ENCODE measurements around the gene KIR2DL3.
"Not testable (repeated sequence)": the region's sequence is repeated elsewhere in the genome, so short reads cannot be mapped to it uniquely, and the experiment has no call there.

Gene KIR2DL3

DNA sequence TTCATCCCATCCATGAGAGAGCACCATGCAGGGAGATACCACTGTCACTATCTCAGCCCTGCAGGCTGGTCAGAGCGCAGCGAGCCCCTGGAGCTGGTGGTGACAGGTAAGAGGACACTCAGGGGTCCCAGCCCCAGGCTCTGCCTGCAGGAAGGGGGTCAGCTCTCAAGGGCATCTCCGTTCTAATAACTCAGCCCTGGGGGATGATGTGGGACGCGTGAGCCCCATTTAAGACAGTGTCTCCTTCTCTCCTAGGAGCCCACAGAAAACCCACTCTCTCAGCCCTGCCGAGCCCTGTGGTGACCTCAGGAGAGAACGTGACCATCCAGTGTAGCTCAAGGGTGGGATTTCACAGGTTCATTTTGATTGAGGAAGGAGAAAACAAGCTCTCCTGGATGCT is 29.5 kb upstream of the KIR2DL3 start:
- H3K36me3 ChIP-seq (ENCODE audit: insufficient read depth, low read length): no peaks in the 10 kb centered on the region
- H3K4me3 ChIP-seq: no peak overlapping the region
- no peak overlapping the region for H3K27ac ChIP-seq
- no peak overlapping the region for H3K9ac ChIP-seq (ENCODE audit: insufficient read length)
- TF ChIP-seq POLR2AphosphoS5 (IDR thresholded peaks at IDR 0.05; ENCODE audit: borderline replicate concordance, low read depth, low read length) (no peak), FOXP2 (optimal IDR thresholded peaks at IDR 0.05; ENCODE audit: control extremely low read depth, extremely low read length, insufficient read depth) (no peak), EZH2 (IDR thresholded peaks at IDR 0.05) (no peak)
- no peak for DNase-seq (ENCODE audit: low read depth, low spot score)
- no peaks in the 10 kb centered on the region for H3K9me3 ChIP-seq (ENCODE audit: low read depth, low read length)

DNA sequence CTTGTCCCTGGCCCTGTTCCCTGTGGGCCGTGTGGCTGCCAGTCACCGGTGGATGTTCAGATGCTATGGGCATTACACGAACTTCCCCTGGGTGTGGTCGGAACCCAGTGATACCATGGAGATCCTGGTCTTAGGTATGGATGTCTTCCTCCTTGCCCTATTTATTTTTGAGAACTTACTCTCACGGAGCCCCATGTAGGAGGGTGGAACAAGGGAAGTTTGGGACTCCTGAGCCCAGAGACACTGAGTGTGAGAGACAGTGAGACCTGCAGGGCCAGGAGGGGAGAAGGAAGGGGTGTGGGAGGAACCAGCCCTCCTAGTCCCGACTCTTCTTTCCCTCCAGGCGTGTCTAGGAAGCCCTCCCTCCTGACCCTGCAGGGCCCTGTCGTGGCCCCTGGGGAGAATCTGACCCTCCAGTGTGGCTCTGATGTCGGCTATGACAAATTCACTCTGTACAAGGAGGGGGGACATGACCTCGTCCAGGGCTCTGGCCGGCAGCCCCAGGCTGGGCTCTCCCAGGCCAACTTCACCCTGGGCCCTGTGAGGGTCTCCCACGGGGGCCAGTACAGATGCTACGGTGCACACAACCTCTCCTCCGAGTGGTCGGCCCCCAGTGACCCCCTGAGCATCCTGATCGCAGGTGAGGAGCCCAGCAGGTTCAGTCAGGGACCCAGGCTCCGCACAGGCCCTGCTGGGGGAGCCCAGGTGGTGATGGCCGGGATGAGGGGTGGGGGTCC is 28.9 kb upstream of the KIR2DL3 start:
- DNase-seq (ENCODE audit: low read depth, low spot score): no peak
- Histone ChIP-seq H3K9me3 (ENCODE audit: low read depth, low read length) (no peaks in the 10 kb centered on the region), H3K4me3 (no peak overlapping the region), H3K9ac (ENCODE audit: insufficient read length) (no peak overlapping the region), H3K36me3 (ENCODE audit: insufficient read depth, low read length) (no peaks in the 10 kb centered on the region), H3K27ac (no peak overlapping the region)
- TF ChIP-seq FOXP2 (optimal IDR thresholded peaks at IDR 0.05; ENCODE audit: control extremely low read depth, extremely low read length, insufficient read depth) (no peak), EZH2 (IDR thresholded peaks at IDR 0.05) (no peak), POLR2AphosphoS5 (IDR thresholded peaks at IDR 0.05; ENCODE audit: borderline replicate concordance, low read depth, low read length) (no peak)

DNA sequence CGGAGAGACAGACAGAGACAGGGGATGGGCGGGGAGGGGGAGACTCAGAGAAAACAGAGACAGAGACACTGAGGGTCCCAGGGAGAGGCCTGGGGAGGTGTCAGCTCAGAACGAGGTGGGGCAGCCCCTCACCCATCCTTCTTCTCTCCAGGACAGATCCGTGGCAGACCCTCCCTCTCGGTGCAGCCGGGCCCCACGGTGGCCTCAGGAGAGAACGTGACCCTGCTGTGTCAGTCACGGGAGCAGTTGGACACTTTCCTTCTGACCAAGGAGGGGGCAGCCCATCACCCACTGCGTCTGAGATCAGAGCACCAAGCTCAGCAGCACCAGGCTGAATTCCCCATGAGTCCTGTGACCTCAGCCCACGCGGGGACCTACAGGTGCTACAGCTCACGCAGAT is 28.4 kb upstream of the KIR2DL3 start:
- not testable (repeated sequence) for H3K9ac ChIP-seq (ENCODE audit: insufficient read length); H3K36me3 ChIP-seq (ENCODE audit: insufficient read depth, low read length)

DNA sequence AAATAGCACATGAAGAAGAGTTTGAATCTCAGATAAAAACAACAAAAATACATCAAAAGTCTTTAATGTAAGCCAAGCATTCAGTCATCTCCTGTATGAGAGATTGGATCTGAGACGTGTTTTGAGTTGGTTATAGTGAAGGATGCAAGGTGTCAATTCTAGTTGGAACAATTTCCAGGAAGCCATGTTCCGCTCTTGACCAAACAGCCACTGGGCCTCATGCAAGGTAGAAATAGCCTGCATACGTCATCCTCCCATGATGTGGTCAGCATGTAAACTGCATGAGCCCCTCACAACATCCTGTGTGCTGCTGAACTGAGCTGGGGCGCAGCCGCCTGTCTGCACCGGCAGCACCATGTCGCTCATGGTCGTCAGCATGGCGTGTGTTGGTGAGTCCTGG is 14.2 kb upstream of the KIR2DL3 start, which contains the start of gene KIR3DL3:
Gene KIR3DL3, plus strand, starts transcription at position 301 of the 400 bp plus-strand sequence. Its CDS starts 55 bp downstream, at position 356.
- Histone ChIP-seq H3K9me3 (ENCODE audit: low read depth, low read length) (0 out of 2 replicates have a peak, but pooled peaks cover 5% of the 10 kb centered on the region), H3K27ac (no peak within 1 kb of the TSS), H3K9ac (ENCODE audit: insufficient read length) (no peak within 1 kb of the TSS), H3K4me3 (no peak within 1 kb of the TSS), H3K36me3 (ENCODE audit: insufficient read depth, low read length) (no peaks in the 10 kb centered on the region)
- TF ChIP-seq EZH2 (IDR thresholded peaks at IDR 0.05): no peak
- no peak for TF ChIP-seq POLR2AphosphoS5 (IDR thresholded peaks at IDR 0.05; ENCODE audit: borderline replicate concordance, low read depth, low read length)
- no peak for TF ChIP-seq FOXP2 (optimal IDR thresholded peaks at IDR 0.05; ENCODE audit: control extremely low read depth, extremely low read length, insufficient read depth)
- DNase-seq (ENCODE audit: low read depth, low spot score): no peak

More for the DNA sequence above, 28.4 kb upstream of the KIR2DL3 start:
- DNase-seq (ENCODE audit: low read depth, low spot score); H3K27ac ChIP-seq; H3K9me3 ChIP-seq (ENCODE audit: low read depth, low read length); H3K4me3 ChIP-seq: not testable (repeated sequence)

DNA sequence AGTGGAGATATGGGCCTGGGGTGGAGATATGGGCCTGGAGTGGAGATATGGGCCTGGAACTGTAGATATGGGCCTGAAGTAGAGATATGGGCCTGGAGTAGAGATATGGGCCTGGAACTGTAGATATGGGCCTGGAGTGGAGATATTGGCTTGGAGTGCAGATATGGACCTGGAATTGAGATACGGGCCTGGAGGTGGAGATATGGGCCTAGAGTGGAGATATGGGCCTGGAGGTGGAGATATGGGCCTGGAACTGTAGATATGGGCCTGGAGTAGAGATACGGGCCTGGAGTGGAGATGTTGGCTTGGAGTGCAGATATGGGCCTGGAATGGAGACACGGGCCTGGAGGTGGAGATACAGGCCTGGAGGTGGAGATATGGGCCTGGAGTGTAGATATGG is 13.7 kb upstream of the KIR2DL3 start:
- no peak overlapping the region for H3K27ac ChIP-seq
- H3K9ac ChIP-seq (ENCODE audit: insufficient read length): no peak overlapping the region
- 0 out of 2 replicates have a peak, but pooled peaks cover 5% of the 10 kb centered on the region for H3K9me3 ChIP-seq (ENCODE audit: low read depth, low read length)
- no peak for DNase-seq (ENCODE audit: low read depth, low spot score)
- H3K4me3 ChIP-seq: no peak overlapping the region
- H3K36me3 ChIP-seq (ENCODE audit: insufficient read depth, low read length): no peaks in the 10 kb centered on the region
- TF ChIP-seq FOXP2 (optimal IDR thresholded peaks at IDR 0.05; ENCODE audit: control extremely low read depth, extremely low read length, insufficient read depth) (no peak), POLR2AphosphoS5 (IDR thresholded peaks at IDR 0.05; ENCODE audit: borderline replicate concordance, low read depth, low read length) (no peak), EZH2 (IDR thresholded peaks at IDR 0.05) (no peak)

DNA sequence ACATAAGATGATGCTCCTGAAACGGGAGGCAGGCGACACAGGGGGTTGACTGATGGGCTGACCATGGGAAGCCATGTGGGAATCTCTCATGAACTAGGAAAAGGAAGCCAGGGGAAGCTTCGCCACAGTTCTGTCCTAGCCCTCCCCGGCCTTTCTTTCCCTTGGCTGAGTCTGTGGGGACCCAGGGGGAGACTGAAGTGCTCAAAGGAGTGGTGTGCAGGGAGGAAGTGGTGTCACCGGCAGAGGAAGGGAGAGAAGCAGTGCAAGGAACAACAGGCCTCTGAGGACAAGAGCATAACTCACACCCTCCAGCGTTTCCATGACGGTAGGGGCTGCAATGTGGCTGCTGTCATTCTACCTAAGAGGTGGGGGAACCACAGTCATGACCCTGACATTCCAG is 13.0 kb upstream of the KIR2DL3 start:
- no peaks in the 10 kb centered on the region for H3K36me3 ChIP-seq (ENCODE audit: insufficient read depth, low read length)
- H3K27ac ChIP-seq: no peak overlapping the region
- DNase-seq (ENCODE audit: low read depth, low spot score): no peak
- H3K9ac ChIP-seq (ENCODE audit: insufficient read length): no peak overlapping the region
- H3K4me3 ChIP-seq: no peak overlapping the region
- no peak for TF ChIP-seq FOXP2 (optimal IDR thresholded peaks at IDR 0.05; ENCODE audit: control extremely low read depth, extremely low read length, insufficient read depth)
- no peak for TF ChIP-seq POLR2AphosphoS5 (IDR thresholded peaks at IDR 0.05; ENCODE audit: borderline replicate concordance, low read depth, low read length)
- no peak for TF ChIP-seq EZH2 (IDR thresholded peaks at IDR 0.05)
- H3K9me3 ChIP-seq (ENCODE audit: low read depth, low read length): 0 out of 2 replicates have a peak, but pooled peaks cover 5% of the 10 kb centered on the region

DNA sequence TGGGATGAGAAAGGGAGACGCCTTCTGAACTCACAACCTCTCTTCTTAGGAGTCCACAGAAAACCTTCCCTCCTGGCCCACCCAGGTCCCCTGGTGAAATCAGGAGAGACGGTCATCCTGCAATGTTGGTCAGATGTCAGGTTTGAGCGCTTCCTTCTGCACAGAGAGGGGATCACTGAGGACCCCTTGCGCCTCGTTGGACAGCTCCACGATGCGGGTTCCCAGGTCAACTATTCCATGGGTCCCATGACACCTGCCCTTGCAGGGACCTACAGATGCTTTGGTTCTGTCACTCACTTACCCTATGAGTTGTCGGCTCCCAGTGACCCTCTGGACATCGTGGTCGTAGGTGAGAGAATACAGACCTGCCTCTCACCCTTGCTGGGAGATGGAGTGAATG is 10.8 kb upstream of the KIR2DL3 start:
- Histone ChIP-seq H3K9ac (ENCODE audit: insufficient read length) (no peak overlapping the region), H3K4me3 (no peak overlapping the region), H3K36me3 (ENCODE audit: insufficient read depth, low read length) (no peaks in the 10 kb centered on the region), H3K9me3 (ENCODE audit: low read depth, low read length) (no peaks in the 10 kb centered on the region), H3K27ac (no peak overlapping the region)
- DNase-seq (ENCODE audit: low read depth, low spot score): no peak
- TF ChIP-seq FOXP2 (optimal IDR thresholded peaks at IDR 0.05; ENCODE audit: control extremely low read depth, extremely low read length, insufficient read depth) (no peak), EZH2 (IDR thresholded peaks at IDR 0.05) (no peak), POLR2AphosphoS5 (IDR thresholded peaks at IDR 0.05; ENCODE audit: borderline replicate concordance, low read depth, low read length) (no peak)

DNA sequence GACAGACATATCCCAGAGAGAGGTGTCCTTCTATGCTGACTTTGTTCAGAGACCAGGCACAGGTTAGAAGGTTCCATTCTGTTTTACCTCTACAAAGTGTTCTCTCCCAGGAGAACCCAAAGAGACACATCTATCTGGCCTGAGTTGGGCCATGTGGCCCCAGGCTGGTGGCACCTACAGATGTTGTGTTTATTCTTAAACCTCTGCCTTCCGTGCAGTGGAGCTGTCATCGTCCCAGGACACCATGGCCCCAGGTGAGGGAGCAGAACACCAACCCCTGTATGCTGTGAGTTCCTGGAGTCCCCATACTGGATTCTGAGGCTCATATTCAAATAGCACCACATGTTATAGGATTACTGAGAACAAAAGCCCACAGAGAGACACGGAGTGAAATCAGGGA is 10.1 kb upstream of the KIR2DL3 start:
- TF ChIP-seq EZH2 (IDR thresholded peaks at IDR 0.05): no peak
- no peak for TF ChIP-seq FOXP2 (optimal IDR thresholded peaks at IDR 0.05; ENCODE audit: control extremely low read depth, extremely low read length, insufficient read depth)
- no peak for TF ChIP-seq POLR2AphosphoS5 (IDR thresholded peaks at IDR 0.05; ENCODE audit: borderline replicate concordance, low read depth, low read length)
- Histone ChIP-seq H3K36me3 (ENCODE audit: insufficient read depth, low read length) (no peaks in the 10 kb centered on the region), H3K9ac (ENCODE audit: insufficient read length) (no peak overlapping the region), H3K9me3 (ENCODE audit: low read depth, low read length) (no peaks in the 10 kb centered on the region), H3K27ac (no peak overlapping the region), H3K4me3 (no peak overlapping the region)
- no peak for DNase-seq (ENCODE audit: low read depth, low spot score)
